GM21515 (cell line): ENCODE measurements around the gene TAS2R3.

ENCODE experiments used
- ATAC-seq: cut with Tn5 transposase; IDR thresholded peaks from one replicate; pipeline ENCODE4 v1.9.1; 2021; ENCODE audit not compliant: unreplicated experiment

The TAS2R3 gene

DNA sequence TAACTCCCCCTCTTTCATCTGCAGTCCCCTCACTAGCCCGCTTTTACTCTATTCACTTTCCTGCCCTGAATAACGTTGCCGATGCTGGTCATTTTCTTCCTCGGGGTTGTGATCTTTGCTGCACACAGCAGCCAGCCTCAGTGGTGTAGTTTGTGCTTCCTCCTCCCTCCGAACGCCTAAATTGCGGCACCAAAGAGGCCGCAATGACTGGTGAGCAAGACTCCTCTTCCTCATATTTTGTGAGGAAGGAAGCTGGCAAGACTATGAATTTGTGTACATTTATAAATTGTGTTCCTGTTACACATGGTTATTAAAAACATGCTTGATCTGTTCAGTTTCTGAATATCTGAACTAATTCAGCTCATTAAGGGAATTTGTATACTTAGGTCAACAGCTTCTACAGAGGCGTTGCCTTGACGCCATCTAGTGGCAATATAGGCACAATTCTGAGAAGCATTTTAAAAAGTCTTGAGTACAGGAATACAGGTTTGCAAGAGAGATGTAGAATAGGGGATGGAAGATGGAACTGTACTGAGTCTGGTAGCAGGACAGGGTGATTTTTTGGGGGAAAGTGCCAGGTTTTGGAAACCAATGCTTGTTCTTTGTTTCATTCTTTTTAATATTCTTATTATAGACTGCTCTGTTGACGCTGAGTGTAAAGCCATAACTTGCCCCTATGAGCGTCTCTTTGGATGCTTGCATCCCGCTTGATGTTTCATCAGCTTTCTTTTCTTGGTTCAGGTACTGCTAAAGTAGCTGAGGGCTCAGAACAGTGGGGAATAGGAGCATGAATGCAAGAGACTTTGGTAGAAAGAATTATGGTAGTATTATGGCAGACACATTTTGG is 22.0 kb downstream of the TAS2R3 start:
- peak; percentile 83 for ATAC-seq

- ATAC-seq = no peak
These were observed 24.4 kb downstream of the TAS2R3 start for GRCh38 chr7:141788296-141788695.

- ATAC-seq = no peak
These were observed 26.0 kb downstream of the TAS2R3 start, which contains the start of gene TAS2R5 for GRCh38 chr7:141789917-141790316. TAS2R5 (plus strand) TSS chr7:141790217; CDS start chr7:141790362, 145 bp downstream.

GRCh38 chr7:141792526-141792925 is 28.6 kb downstream of the TAS2R3 start:
- ATAC-seq = no peak
